ENCODE data around the gene DNAH17.
"Not testable (repeated sequence)": the region's sequence is repeated elsewhere in the genome, so short reads cannot be mapped to it uniquely, and the experiment has no call there.

DNAH17 gene

GRCh38 chr17:78468366-78468765 lies 108.8 kb downstream of the DNAH17 start:
- TF ChIP-seq CTCF (IDR thresholded peaks at IDR 0.05; ENCODE audit: control insufficient read depth, extremely low read depth, insufficient read depth): no peak
- no peak overlapping the region for H3K4me3 ChIP-seq (ENCODE audit: low read depth, low read length)
- DNase-seq (ENCODE audit: low read depth): no peak

GRCh38 chr17:78466786-78467715 lies 110.1 kb downstream of the DNAH17 start:
- no peak overlapping the region for H3K4me3 ChIP-seq (ENCODE audit: low read depth, low read length)
- no peak for TF ChIP-seq CTCF (IDR thresholded peaks at IDR 0.05; ENCODE audit: control insufficient read depth, extremely low read depth, insufficient read depth)
- no peak for DNase-seq (ENCODE audit: low read depth)

- not testable (repeated sequence) for DNase-seq (ENCODE audit: low read depth); H3K4me3 ChIP-seq (ENCODE audit: low read depth, low read length)
Measured at GRCh38 chr17:78466109-78466785, 110.9 kb downstream of the DNAH17 start.

GRCh38 chr17:78462148-78462547 lies 115.0 kb downstream of the DNAH17 start:
- no peak overlapping the region for H3K4me3 ChIP-seq (ENCODE audit: low read depth, low read length)
- no peak for DNase-seq (ENCODE audit: low read depth)
- TF ChIP-seq CTCF (IDR thresholded peaks at IDR 0.05; ENCODE audit: control insufficient read depth, extremely low read depth, insufficient read depth): no peak

GRCh38 chr17:78461799-78462053 lies 115.5 kb downstream of the DNAH17 start:
- H3K4me3 ChIP-seq (ENCODE audit: low read depth, low read length): no peak overlapping the region
- DNase-seq (ENCODE audit: low read depth): no peak
- no peak for TF ChIP-seq CTCF (IDR thresholded peaks at IDR 0.05; ENCODE audit: control insufficient read depth, extremely low read depth, insufficient read depth)

- TF ChIP-seq CTCF (IDR thresholded peaks at IDR 0.05; ENCODE audit: control insufficient read depth, extremely low read depth, insufficient read depth): no peak
- no peak for DNase-seq (ENCODE audit: low read depth)
- no peak overlapping the region for H3K4me3 ChIP-seq (ENCODE audit: low read depth, low read length)
Measured at GRCh38 chr17:78460951-78461798, 116.0 kb downstream of the DNAH17 start.

- no peak for DNase-seq (ENCODE audit: low read depth)
- no peak for TF ChIP-seq CTCF (IDR thresholded peaks at IDR 0.05; ENCODE audit: control insufficient read depth, extremely low read depth, insufficient read depth)
- no peak overlapping the region for H3K4me3 ChIP-seq (ENCODE audit: low read depth, low read length)
Measured at GRCh38 chr17:78460176-78460675, 117.0 kb downstream of the DNAH17 start.

Data from LNCaP clone FGC (cell line).